NCI-H748 (cell line): Measurements from ENCODE around the gene COL4A2.

ENCODE experiments used
- DNase-seq: peaks from one replicate; lab custom pipeline; 2025; ENCODE audit not compliant: unreplicated experiment; lab: John Stamatoyannopoulos, UW

The COL4A2 gene

DNA sequence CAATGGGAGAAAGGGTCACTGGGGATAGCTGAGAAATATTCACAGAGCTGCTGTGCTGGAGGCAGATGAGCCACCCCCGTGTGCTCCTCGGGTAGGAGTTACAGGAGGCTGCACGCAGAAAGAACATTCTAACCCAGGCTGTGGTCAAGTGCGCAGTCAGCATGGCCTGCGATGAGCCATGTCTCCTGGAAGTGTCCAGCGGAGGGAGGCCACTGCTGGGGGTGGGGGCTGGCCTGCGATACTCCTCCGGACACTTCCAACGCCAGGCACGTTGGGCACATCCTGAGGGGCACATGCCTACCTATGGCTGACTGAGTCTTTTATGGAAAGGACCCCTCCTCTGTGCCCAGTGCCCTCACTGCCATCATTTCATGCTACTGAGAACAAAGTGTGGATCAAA lies 198.5 kb downstream of the COL4A2 start:
- no peak for DNase-seq

DNA sequence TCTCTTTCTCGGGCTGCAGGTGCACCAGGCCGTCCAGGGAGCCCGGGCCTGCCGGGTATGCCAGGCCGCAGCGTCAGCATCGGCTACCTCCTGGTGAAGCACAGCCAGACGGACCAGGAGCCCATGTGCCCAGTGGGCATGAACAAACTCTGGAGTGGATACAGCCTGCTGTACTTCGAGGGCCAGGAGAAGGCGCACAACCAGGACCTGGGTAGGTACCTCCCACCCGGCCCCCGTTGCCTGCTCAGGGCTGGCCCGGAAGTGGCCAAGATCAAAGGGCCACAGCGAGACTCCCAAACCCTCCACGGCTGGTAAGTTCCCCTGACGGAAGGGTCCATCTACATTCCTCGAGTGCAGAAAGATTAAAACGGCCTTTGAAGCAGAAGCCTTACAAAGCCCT lies 199.3 kb downstream of the COL4A2 start:
- DNase-seq, result no peak

DNA sequence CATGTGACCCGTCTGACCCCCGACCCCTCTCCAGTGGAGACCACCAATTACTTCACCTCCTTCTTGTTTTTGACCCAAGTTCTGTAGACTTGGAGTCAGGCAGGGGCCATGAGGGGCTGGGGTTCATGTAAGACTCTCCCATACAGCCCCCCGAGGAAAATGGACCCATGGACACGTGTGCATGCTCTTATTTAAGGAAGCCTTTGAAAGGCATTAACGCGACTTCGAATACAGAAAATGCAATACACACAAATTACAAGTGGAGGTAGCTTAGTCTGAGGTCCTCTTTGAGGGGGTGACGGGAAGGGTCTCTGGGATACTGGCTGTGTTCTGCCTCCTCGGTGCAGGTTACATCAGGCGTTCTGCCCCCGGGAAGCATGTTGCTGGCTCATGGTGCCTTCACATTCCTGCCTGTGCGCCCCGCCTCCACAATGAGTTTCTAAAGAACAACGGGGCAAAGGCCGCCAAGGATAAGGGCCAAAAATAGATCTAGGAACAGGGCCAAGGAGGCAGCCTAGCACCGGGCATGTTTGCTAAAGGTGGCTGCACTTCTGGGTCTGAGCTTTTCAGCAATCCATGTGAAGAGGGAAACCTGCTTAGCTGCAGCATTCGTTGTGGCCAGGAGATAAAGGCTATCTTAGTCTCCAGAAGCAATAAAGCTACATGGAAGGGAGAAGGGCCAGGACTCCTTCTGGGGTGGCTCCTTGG lies 199.9 kb downstream of the COL4A2 start:
- no peak for DNase-seq

- DNase-seq, result no peak
Observed at GRCh38 chr13:110507678-110508381, 200.7 kb downstream of the COL4A2 start.

GRCh38 chr13:110509478-110509926 lies 202.4 kb downstream of the COL4A2 start:
- DNase-seq, result peak; percentile 89

- DNase-seq, result no peak
Observed at GRCh38 chr13:110509971-110510786, 203.1 kb downstream of the COL4A2 start.

DNA sequence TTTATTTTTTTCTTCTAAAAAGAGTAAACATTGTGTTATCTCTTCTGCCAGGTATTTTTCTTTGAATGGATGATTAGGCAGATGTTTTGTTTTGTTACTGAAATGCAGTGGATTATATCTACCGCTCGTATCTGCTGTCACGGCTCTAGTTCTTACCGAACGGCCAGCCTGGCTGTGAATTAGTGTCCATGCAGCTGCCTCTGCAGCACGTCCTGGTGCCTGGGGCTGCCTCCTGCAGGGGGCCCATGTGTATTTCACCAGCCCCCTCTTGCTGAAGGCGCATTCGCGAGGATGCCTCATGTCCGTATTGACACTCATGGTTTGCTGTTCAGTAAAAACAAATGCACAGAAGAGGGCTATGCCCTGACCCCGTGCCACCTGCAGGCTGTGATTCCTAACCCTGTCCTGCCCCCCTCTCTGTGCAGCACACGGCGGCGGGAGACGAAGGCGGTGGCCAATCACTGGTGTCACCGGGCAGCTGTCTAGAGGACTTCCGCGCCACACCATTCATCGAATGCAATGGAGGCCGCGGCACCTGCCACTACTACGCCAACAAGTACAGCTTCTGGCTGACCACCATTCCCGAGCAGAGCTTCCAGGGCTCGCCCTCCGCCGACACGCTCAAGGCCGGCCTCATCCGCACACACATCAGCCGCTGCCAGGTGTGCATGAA lies 204.6 kb downstream of the COL4A2 start:
- DNase-seq, result peak; percentile 22

DNA sequence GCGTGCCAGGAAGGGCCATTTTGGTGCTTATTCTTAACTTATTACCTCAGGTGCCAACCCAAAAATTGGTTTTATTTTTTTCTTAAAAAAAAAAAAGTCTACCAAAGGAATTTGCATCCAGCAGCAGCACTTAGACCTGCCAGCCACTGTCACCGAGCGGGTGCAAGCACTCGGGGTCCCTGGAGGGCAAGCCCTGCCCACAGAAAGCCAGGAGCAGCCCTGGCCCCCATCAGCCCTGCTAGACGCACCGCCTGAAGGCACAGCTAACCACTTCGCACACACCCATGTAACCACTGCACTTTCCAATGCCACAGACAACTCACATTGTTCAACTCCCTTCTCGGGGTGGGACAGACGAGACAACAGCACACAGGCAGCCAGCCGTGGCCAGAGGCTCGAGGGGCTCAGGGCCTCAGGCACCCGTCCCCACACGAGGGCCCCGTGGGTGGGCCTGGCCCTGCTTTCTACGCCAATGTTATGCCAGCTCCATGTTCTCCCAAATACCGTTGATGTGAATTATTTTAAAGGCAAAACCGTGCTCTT lies 205.2 kb downstream of the COL4A2 start:
- DNase-seq, result no peak

GRCh38 chr13:110516500-110516899 lies 209.4 kb downstream of the COL4A2 start:
- DNase-seq, result no peak

GRCh38 chr13:110517505-110518225 lies 210.6 kb downstream of the COL4A2 start:
- DNase-seq, result no peak

DNA sequence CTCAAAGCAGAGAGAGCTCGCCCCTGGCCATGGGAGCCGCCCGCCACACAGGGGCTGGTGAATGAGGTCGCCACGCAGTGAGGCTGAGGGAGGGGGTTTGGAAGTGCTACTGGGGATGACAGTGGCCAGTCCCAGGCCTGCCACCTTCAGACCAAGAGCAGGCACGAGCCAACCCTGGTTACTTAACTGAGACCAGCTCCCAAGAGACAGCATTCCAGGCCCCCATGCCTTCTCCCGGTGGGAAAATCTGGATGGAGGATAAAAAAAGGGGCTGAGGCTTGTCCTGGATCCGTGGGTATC lies 211.1 kb downstream of the COL4A2 start:
- no peak for DNase-seq

GRCh38 chr13:110518571-110518970 lies 211.5 kb downstream of the COL4A2 start:
- no peak for DNase-seq

DNA sequence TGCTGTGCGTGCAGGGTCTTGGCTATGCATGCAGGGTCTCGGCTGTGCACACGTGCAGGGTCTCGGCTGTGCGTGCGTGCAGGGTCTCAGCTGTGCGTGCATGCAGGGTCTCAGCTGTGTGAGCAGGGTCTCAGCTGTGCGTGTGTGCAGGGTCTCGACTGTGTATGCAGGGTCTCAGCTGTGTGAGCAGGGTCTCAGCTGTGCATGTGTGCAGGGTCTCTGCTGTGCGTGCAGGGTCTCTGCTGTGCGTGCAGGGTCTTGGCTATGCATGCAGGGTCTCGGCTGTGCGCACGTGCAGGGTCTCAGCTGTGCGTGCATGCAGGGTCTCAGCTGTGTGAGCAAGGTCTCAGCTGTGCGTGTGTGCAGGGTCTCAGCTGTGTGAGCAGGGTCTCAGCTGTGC lies 212.0 kb downstream of the COL4A2 start:
- DNase-seq, result no peak

DNA sequence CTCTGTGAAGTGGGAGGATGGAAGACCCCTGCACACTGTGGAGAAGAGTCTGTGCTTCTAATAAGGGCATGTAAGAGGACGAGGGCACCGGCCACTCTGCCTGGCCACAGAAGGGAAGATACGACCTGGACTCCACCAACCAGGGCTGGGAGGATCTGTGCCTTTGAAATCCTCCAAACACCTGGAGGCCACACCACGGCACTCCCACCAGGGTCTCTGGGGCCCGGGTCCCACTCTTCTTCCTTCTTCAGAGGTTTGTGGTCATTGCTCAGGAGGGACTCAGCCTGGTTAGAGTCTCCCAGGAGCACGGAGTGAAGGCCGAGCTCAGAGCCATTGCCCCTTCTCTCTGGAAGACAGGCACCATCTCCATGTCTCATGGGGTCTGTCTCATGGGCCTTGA lies 212.4 kb downstream of the COL4A2 start:
- no peak for DNase-seq

DNA sequence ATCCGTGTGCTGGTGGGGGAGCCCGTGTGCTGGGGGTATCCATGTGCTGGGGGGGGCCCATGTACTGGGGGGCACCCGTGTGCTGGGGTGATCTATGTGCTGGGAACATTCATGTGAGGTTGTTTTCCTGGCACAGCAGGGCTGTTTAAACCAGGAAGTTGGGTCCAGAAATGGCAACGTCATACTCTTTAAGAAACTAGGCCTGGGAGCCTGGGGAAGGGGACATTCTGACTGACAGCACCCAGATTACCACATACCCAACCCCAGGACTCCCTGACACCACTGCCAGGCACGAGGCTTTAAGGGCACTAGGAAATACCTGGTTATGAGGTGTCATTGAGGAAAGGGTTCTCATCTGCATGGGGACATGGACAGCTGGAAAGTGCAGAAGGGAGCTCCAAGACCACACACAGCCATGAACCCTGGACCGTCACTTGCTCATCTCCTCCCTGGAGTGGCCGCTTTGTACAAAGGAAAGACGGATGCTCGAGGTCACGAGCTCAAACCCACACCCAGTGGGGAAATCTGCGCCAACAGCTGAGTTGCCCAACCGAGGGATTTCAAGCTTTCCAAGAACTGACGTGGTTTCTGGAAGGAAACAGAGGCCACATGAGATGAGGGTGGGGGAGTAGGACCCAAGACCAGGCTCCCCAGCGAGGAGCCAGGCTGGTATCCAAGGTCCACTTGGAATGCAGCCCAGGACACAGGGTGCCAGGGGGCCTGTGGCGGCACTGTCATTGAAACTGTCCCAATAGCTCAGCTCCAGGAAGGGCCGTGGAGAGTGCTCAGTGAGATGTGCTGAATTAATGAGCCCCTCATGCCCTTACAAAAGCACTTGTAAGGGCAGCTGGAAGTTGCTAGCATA lies 213.6 kb downstream of the COL4A2 start:
- no peak for DNase-seq

GRCh38 chr13:110521296-110521680 lies 214.2 kb downstream of the COL4A2 start:
- DNase-seq, result no peak

- DNase-seq, result no peak
Observed at GRCh38 chr13:110521946-110522345, 214.9 kb downstream of the COL4A2 start.

- no peak for DNase-seq
Observed at GRCh38 chr13:110522721-110523120, 215.6 kb downstream of the COL4A2 start.

- DNase-seq, result no peak
Observed at GRCh38 chr13:110523180-110523579, 216.1 kb downstream of the COL4A2 start.
